Nephron (organoid): ENCODE data around the gene ZMYND8.

ENCODE experiments used
- H3K27ac Mint-ChIP-seq, 3 experiments: 2 replicates each; pipeline ENCODE4 v1.8.0; 2020; ENCODE audit warnings: mixed read lengths in 3 of 3, mild to moderate bottlenecking in 2 of 3, moderate library complexity in 1 of 3
- H3K27me3 Mint-ChIP-seq: 2 replicates; pipeline ENCODE4 v1.8.0; 2021; ENCODE audit warnings: low read depth, mild to moderate bottlenecking, moderate library complexity, mixed read lengths
- H3K36me3 Mint-ChIP-seq: 2 replicates; pipeline ENCODE4 v1.8.0; 2020; ENCODE audit warnings: low read depth, mixed read lengths
- H3K4me1 Mint-ChIP-seq: 2 replicates; pipeline ENCODE4 v1.8.0; 2020; ENCODE audit warnings: mixed read lengths
- H3K4me3 Mint-ChIP-seq, 3 experiments: 2 replicates each; pipeline ENCODE4 v1.8.0; 2020; ENCODE audit warnings: mild to moderate bottlenecking in 3 of 3, mixed read lengths in 3 of 3, moderate library complexity in 2 of 3
- H3K9me3 Mint-ChIP-seq: 2 replicates; pipeline ENCODE4 v1.8.0; 2020; ENCODE audit warnings: mixed read lengths
- CTCF ChIP-seq, 3 experiments: fragments of 200-600 bp; sonication (generic); IDR thresholded peaks; one replicate each; pipeline ENCODE4 v1.5.0; 2021; ENCODE audit warnings: antibody characterized with exemption in 3 of 3; ENCODE audit not compliant: unreplicated experiment in 3 of 3

ZMYND8 gene

DNA sequence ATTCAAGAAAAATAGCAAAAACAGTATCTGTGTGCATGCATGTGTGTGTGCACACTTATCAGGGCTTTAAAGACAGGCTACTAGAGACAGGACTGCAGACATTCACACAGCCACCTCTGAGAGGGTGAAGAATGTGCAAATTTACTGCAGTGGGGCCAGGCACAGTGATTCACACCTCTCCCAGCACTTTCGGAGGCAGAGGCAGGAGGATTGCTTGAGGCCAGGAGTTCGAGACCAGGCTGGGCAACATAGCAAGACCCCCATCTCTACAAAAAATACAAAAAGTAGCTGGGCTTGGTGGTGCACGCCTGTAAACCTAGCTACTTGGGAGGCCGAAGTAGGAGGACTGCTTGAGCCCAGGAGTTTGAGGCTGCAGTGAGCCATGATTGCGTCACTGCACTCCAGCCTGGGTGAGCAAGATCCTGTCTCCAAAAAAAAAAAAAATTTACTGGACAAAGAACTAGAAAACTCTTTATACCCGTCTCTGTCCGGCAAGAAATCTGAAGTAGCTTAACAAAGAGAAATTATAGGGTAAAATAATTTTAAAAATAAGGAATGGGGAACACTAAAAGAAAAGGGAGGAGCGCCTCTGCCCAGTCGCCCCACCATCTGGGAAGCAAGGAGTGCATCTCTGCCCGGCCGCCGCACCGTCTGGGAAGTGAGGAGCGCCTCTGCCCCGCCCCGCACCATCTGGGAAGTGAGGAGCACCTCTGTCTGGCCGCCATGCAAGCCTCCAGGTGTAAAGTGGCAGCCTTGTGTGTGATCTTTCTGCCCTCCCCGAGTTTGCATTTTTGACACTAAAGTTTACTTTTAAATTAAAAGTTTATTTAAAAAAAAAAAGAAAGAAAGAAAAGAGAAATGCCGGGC lies 105.1 kb downstream of the ZMYND8 start:
- Mint-ChIP-seq H3K36me3 (peaks cover 55% of the 10 kb centered on the region), H3K27me3 (no peaks in the 10 kb centered on the region), H3K4me3 (no peak overlapping the region), H3K9me3 (no peaks in the 10 kb centered on the region), H3K27ac (no peak overlapping the region), H3K4me1 (peaks cover 10% of the 10 kb centered on the region)
- no peak for TF ChIP-seq CTCF (IDR thresholded peaks at IDR 0.05; ENCODE audit: unreplicated experiment in 3 of 3)

DNA sequence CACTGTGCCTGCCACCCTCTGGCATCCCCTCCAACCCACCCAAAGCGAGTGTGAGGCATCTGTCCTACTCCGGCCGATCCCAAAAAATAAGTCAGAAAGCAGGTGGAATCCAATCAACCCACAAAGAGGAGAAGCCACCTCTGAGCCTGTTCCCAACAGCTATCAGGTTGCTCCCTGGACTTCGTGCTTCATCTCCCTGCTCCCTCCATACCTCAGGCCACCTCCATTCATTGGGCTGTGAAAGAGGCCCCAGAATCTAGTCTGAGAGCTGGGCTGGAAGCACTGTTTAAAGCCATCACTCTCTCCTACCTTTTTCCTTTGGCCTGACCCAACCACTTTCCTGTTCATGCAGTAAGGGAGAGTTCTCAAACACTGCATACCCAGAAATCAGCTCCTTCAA lies 106.1 kb downstream of the ZMYND8 start:
- Mint-ChIP-seq H3K36me3 (peaks cover 65% of the 10 kb centered on the region), H3K27me3 (no peaks in the 10 kb centered on the region), H3K27ac (no peak overlapping the region), H3K9me3 (no peaks in the 10 kb centered on the region), H3K4me1 (peaks cover 10% of the 10 kb centered on the region), H3K4me3 (no peak overlapping the region)
- TF ChIP-seq CTCF (IDR thresholded peaks at IDR 0.05; ENCODE audit: unreplicated experiment in 3 of 3): no peak

GRCh38 chr20:47249913-47250312 lies 106.6 kb downstream of the ZMYND8 start:
- no peak overlapping the region for H3K27ac Mint-ChIP-seq
- peaks cover 10% of the 10 kb centered on the region for H3K4me1 Mint-ChIP-seq
- no peak for TF ChIP-seq CTCF (IDR thresholded peaks at IDR 0.05; ENCODE audit: unreplicated experiment in 3 of 3)
- peaks cover 66% of the 10 kb centered on the region for H3K36me3 Mint-ChIP-seq
- no peaks in the 10 kb centered on the region for H3K27me3 Mint-ChIP-seq
- no peaks in the 10 kb centered on the region for H3K9me3 Mint-ChIP-seq
- no peak overlapping the region for H3K4me3 Mint-ChIP-seq

- no peaks in the 10 kb centered on the region for H3K9me3 Mint-ChIP-seq
- no peak overlapping the region for H3K27ac Mint-ChIP-seq
- no peak for TF ChIP-seq CTCF (IDR thresholded peaks at IDR 0.05; ENCODE audit: unreplicated experiment in 3 of 3)
- peaks cover 64% of the 10 kb centered on the region for H3K36me3 Mint-ChIP-seq
- H3K4me1 Mint-ChIP-seq: peaks cover 7% of the 10 kb centered on the region
- no peak overlapping the region for H3K4me3 Mint-ChIP-seq
- no peaks in the 10 kb centered on the region for H3K27me3 Mint-ChIP-seq
These were observed 108.0 kb downstream of the ZMYND8 start for GRCh38 chr20:47248448-47248966.

DNA sequence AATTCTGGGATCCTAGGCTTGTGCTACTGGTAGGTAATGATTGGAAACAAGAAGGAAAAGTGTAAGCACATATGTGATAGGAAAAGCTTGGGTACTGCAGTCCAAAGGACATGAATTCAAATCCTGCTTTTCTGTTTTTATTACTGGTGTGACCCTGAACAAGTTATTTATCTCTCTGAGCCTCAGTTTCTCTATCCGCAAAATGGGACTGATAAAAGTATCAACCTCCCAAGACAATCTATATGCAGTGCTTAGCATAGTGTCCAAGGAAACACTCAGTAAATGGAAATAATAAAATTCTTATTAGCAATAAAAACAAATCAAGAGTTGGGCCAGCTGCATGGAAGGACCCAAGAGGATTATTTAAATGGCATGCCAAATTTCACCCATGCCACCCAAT lies 108.5 kb downstream of the ZMYND8 start:
- TF ChIP-seq CTCF (IDR thresholded peaks at IDR 0.05; ENCODE audit: unreplicated experiment in 3 of 3): no peak
- Mint-ChIP-seq H3K27me3 (no peaks in the 10 kb centered on the region), H3K27ac (no peak overlapping the region), H3K4me1 (peaks cover 12% of the 10 kb centered on the region), H3K4me3 (no peak overlapping the region), H3K36me3 (peaks cover 62% of the 10 kb centered on the region), H3K9me3 (no peaks in the 10 kb centered on the region)
